SH-SY5Y (cell line): ENCODE measurements around the gene PCDHGA1.

Source experiments
- GATA2 ChIP-seq: IDR thresholded peaks from 2 replicates; pipeline ENCODE4 v1.6.1; 2011; ENCODE audit warnings: mild to moderate bottlenecking, low read depth, low read length
- GATA3 ChIP-seq: IDR thresholded peaks from 2 replicates; pipeline ENCODE4 v1.6.1; 2011; ENCODE audit warnings: low read depth, mild to moderate bottlenecking, low read length, moderate library complexity

The PCDHGA1 gene

DNA sequence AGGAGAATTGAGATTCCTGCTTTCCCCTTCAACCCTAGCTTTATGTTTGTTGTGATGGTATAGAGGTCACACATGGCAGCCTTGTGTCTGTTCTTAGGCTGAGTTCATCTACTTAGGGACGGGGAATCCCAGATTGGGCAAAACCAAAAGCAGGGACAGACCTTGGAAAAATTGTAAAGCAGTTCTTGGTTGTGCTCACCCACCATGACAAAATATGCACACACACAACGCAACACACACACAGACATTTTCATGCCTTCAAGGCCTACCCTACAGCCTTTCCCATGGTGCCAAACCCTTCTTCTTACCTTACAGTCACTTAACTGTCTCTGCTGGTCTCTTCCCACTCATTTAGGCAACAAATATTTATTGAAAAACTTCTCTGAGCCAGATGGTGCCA, 173.4 kb downstream of the PCDHGA1 start:
- TF ChIP-seq GATA3 (no peak), GATA2 (no peak)

DNA sequence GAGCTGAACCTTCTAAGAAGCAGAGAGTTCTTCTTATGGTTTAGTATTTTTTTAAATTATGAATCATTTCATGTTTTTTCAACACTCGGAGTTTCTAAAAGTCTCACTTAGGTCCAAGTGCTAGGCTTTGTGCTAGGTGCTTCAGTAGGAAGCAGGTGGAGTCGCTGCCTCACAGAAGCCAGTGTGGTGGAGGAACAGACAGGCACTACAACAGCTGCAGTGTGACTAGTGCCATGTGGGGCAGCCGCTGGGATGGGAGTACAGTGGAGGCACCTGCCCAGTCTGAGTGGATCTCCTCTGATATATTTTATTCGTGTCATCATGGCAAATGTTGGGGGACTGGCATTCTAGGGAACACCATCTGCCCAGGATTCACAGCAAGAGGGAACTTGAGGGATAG, 173.9 kb downstream of the PCDHGA1 start:
- TF ChIP-seq GATA2 (no peak), GATA3 (no peak)

DNA sequence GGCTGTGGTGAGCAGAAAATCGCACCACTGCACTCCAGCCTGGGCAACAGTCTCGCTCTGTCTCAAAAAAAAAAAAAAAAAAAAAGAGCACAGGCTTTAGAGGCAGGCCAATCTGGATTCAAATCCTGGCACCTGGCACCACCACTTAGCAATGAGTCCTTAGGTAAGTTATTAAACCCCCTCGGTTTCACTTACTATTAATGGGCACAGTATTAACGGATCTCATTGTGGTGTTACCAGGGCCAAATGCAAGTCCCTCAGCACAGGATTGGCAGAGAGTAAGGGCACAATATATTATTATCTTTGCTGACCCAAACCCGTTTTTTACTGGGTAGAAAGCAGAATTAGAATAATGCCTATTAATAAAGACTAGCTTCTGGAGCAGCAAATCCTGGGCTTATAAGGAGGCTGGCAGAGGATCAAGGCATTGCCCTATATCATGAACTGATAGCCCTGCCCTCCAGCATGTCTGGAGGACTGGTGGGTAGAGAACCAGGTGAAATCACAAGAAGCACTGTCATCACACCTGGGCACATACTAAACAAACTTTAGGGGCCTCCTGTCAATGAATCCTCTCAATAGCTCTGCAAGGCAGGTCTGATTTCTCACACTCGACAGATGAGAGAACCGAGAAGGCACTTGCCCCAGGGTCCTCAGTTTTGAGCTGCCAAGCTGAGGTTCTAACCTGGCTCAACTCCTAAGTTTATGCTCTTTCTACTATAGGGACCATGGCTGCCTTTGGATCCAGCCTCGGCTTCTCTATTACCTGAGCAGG, 176.3 kb downstream of the PCDHGA1 start:
- TF ChIP-seq GATA2 (no peak), GATA3 (no peak)

DNA sequence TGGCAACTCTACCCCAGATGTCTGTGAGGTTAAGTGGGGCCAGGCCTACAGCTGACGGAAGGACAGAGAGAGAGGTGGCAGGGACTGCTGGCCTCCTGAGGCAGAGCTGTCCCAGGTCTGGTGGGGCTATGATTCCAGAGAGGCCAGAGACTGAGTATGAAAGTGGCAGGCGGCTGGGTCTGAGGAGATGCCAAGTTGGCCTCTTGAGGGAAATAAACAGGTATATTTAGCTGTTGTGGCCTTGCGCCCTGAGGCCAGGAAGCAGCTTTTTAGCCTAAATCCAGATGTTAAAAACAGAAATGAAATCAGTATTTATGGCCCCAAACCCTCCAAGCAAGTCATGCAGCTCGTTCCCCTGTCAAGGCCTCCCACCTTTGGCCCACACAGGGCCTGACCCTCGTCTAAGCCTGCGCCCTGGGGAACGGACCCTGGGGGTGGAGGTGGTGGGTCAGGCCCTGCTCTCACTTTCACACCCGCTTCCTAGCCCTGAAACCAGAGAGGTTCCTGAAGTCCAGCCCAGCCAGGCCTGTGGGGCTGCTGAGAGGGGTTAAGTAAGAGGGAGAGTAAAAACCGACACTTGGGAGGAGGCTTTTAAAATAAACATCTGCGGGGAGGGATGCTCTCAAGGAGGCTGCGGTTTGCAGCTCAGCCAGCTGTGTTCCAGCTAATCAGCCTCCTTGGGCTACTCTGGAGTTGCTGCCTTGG, 177.2 kb downstream of the PCDHGA1 start:
- no peak for TF ChIP-seq GATA2
- TF ChIP-seq GATA3 = no peak

DNA sequence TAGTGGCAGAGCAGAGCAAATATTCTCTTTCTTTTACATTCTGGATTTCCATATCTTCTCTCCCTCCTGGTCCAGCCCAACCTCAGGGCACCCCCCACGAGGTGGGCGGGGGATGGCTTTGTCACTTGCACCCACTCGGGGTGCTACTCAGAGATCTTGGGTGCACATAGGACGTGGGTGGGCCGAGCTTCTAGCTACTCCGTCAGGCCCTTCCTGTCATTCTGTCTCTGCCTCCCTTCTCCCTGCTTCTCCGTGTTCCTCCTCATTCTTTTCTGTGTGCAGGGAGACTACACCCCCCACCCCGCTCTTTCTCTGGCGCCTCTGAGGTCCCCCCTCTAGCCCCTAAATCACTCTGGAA, 178.1 kb downstream of the PCDHGA1 start:
- TF ChIP-seq GATA3 (no peak), GATA2 (no peak)

DNA sequence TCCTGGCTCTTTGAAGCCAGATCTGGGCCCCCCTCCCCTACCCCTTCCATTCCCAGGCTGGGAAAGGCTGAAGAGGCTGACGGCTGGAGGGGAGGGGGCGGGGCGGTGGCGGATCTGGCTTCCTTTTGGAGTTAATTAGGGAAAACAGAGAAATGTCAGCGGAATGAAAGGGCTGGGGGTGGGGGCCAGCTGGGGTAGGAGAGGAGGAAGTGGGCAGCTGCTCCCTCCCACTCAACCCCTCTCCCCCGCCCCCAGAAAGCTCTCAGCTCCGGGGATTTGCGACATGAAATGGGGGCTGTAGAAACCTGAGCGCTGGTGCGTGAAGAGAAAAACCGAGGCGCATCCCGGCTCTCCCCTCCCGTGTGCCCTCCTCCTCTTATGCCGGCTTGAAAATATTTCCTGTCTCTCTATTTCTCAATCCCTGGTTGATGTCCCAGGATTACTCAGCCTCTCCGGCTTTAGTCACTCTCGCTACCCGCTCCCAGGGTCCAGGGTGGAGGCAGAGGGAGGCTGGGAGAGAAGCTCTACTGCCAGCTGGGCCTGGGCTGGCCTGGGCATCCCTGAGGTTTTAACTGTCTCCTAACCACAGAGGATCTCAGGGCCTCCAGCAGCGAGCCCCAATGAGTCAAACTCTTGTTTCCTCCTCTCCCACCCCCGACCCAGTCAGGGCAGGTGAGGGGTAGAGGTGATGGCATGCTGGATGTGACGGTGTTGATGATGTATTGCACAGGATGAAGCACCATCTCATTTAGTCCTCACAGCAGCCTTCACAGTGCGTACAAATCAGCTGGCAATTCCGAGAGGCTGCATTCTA, 178.7 kb downstream of the PCDHGA1 start:
- TF ChIP-seq GATA2 = no peak
- TF ChIP-seq GATA3 = no peak

DNA sequence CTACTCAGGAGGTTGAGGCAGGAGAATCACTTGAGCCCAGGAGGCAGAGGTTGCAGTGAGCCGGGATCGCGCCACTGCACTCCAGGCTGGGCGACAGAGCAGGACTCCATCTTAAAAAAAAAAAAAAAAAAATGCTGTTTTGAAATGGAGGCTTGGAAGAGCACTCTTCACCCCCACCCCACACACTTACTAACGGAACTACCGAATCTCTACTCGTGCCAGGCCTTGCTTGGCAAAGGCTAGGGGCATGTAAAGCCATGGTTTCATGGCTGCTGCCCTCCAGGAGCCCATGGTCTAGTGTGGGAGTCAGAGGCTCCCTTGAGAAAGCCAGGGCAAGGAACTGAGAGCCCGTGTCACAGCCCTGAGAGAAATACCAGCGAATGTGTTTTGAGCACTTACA, 179.8 kb downstream of the PCDHGA1 start:
- no peak for TF ChIP-seq GATA2
- no peak for TF ChIP-seq GATA3

DNA sequence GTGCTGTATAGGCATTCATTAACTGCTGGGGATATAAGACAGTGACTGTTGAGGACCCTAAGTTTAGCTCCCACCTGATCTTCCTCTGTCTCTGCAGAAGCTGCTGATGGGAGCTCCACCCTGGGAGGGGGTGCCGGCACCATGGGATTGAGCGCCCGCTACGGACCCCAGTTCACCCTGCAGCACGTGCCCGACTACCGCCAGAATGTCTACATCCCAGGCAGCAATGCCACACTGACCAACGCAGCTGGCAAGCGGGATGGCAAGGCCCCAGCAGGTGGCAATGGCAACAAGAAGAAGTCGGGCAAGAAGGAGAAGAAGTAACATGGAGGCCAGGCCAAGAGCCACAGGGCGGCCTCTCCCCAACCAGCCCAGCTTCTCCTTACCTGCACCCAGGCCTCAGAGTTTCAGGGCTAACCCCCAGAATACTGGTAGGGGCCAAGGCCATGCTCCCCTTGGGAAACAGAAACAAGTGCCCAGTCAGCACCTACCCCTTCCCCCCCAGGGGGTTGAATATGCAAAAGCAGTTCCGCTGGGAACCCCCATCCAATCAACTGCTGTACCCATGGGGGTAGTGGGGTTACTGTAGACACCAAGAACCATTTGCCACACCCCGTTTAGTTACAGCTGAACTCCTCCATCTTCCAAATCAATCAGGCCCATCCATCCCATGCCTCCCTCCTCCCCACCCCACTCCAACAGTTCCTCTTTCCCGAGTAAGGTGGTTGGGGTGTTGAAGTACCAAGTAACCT, 180.7 kb downstream of the PCDHGA1 start:
- TF ChIP-seq GATA2 (no peak), GATA3 (no peak)

DNA sequence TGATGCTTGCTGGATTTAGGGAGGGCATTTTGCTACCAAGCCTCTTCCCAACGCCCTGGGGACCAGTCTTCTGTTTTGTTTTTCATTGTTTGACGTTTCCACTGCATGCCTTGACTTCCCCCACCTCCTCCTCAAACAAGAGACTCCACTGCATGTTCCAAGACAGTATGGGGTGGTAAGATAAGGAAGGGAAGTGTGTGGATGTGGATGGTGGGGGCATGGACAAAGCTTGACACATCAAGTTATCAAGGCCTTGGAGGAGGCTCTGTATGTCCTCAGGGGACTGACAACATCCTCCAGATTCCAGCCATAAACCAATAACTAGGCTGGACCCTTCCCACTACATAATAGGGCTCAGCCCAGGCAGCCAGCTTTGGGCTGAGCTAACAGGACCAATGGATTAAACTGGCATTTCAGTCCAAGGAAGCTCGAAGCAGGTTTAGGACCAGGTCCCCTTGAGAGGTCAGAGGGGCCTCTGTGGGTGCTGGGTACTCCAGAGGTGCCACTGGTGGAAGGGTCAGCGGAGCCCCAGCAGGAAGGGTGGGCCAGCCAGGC, 181.5 kb downstream of the PCDHGA1 start:
- TF ChIP-seq GATA2 (no peak), GATA3 (no peak)

DNA sequence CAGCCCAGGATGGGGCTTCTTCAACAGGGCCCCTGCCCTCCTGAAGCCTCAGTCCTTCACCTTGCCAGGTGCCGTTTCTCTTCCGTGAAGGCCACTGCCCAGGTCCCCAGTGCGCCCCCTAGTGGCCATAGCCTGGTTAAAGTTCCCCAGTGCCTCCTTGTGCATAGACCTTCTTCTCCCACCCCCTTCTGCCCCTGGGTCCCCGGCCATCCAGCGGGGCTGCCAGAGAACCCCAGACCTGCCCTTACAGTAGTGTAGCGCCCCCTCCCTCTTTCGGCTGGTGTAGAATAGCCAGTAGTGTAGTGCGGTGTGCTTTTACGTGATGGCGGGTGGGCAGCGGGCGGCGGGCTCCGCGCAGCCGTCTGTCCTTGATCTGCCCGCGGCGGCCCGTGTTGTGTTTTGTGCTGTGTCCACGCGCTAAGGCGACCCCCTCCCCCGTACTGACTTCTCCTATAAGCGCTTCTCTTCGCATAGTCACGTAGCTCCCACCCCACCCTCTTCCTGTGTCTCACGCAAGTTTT, 182.1 kb downstream of the PCDHGA1 start:
- no peak for TF ChIP-seq GATA2

DNA sequence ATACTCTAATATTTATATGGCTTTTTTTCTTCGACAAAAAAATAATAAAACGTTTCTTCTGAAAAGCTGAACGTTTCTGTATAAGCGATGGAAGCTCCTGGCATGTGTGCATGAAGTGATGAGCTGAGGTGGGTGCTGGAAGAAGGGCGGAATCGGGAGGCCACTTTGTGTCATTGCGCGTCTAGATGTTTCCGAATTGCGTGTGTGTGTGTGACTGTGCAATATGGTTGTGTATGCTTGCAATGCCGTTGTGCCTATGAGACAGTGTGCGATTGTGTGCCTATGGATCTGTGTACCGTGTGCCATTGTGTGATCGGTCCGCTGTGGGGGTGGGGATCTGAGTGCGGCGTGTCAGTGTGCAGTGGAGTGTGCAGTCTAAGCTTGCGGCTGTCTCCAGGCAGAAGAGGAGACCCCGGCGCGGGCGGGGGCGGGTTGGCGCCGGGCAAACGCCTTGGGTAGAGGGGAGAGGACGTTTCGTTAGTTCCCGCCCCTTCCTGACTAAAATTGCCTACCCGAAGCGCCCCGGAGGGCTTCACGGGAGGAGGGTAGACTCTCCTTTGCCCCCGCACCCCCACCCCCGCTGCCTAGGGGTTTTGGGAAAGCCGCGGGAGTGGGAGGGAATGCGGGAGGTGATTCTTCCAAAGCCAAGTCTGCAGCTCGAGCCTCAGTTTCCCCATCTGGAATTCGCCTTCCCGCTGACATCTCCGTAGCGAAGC, 182.8 kb downstream of the PCDHGA1 start:
- TF ChIP-seq GATA3 = no peak
- no peak for TF ChIP-seq GATA2

DNA sequence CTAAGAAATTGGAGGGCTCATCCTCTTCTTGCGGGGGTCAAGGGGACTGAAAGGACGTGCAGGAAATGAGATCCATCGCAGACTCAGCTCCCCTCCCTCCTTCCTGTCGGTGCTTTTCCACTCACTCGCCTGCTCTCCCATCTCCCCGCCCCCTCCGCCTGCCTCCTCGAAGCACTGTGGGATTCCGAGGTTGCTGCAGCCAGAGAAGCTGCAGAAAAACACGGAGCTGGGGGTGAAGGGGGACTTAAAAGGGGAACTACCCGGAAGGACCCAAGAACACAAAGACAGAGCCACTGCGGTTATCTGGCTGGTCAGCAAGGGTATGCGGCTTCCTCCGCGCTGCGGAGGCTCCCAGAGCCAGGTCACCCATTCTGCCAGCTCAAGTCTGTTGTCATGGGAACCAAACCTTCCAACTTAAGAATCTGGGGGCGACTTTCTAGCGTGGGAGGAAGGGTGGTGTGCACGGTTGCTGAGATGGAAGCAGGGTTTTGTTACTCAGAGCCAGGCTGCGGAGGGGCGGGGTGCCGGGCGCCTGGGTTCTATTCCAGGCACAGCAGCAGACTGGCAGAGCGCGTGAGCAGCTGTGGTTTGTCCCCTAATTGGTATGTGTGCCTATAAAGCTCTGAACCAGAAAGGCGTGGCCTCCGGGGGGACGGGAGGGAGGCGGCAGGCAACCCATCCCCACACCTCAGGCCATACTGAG, 183.5 kb downstream of the PCDHGA1 start:
- TF ChIP-seq GATA3 (no peak), GATA2 (peak; percentile 10; the same call in 1 of the 2 replicates)
